GM23338 (cell line): Measurements from ENCODE around the gene NIN. TPM values are rescaled to one million over a fixed set of nuclear protein-coding genes. Genes with fewer than 3 reads are reported as not detected.

ENCODE experiments used
- ATAC-seq: fragments of 200-7000 bp; cut with Tn5 transposase; 3 replicates; pipeline ENCODE4 v1.9.1; 2020
- DNase-seq: peaks from one replicate; pipeline ENCODE4 v3.0.0-alpha.2; 2015; ENCODE audit warnings: low spot score
- H2AFZ ChIP-seq: fragments of 200-600 bp; sonication (generic); 2 replicates; pipeline ENCODE4 v1.8.0; 2016; ENCODE audit warnings: antibody characterized with exemption, mild to moderate bottlenecking, moderate library complexity
- H3F3A ChIP-seq: fragments of 200-600 bp; sonication (generic); replicated peaks from 2 replicates; pipeline ENCODE4 v1.8.0; 2017; ENCODE audit warnings: antibody characterized with exemption, mixed run types, low read depth
- H3K27ac ChIP-seq: fragments of 200-600 bp; sonication (generic); 2 replicates; pipeline ENCODE4 v1.6.1; 2016; ENCODE audit warnings: low read depth
- H3K27me3 ChIP-seq: fragments of 200-600 bp; sonication (generic); 2 replicates; pipeline ENCODE4 v1.8.0; 2016; ENCODE audit warnings: mild to moderate bottlenecking, mixed run types, moderate library complexity; ENCODE audit not compliant: insufficient read depth
- H3K36me3 ChIP-seq: fragments of 200-600 bp; sonication (generic); 2 replicates; pipeline ENCODE4 v1.8.0; 2016; ENCODE audit warnings: mild to moderate bottlenecking; ENCODE audit not compliant: insufficient read depth
- H3K4me1 ChIP-seq: fragments of 200-600 bp; sonication (generic); 2 replicates; pipeline ENCODE4 v1.8.0; 2016; ENCODE audit warnings: mild to moderate bottlenecking, moderate library complexity; ENCODE audit not compliant: insufficient read depth
- H3K4me2 ChIP-seq: fragments of 200-600 bp; sonication (generic); 2 replicates; pipeline ENCODE4 v1.7.1; 2017; ENCODE audit warnings: mixed run types
- H3K4me3 ChIP-seq: fragments of 200-600 bp; sonication (generic); 2 replicates; pipeline ENCODE4 v1.6.1; 2016; ENCODE audit warnings: mixed run types
- H3K79me2 ChIP-seq: fragments of 200-600 bp; sonication (generic); replicated peaks from 2 replicates; pipeline ENCODE4 v1.8.0; 2017; ENCODE audit warnings: mild to moderate bottlenecking; ENCODE audit not compliant: insufficient read depth
- H3K9me2 ChIP-seq: fragments of 200-600 bp; sonication (generic); 2 replicates; pipeline ENCODE4 v1.8.0; 2017; ENCODE audit not compliant: insufficient read depth
- H4K20me1 ChIP-seq: fragments of 200-600 bp; sonication (generic); replicated peaks from 2 replicates; pipeline ENCODE4 v1.8.0; 2017; ENCODE audit warnings: mild to moderate bottlenecking; ENCODE audit not compliant: insufficient read depth
- H3K27ac Mint-ChIP-seq: 2 replicates; pipeline ENCODE4 v1.8.0; 2020; ENCODE audit warnings: inconsistent platforms, mild to moderate bottlenecking, moderate library complexity, mixed read lengths
- H3K27me3 Mint-ChIP-seq: 3 replicates; pipeline ENCODE4 v1.8.0; 2022; ENCODE audit warnings: low read depth, mild to moderate bottlenecking, moderate library complexity, mixed read lengths, inconsistent platforms; ENCODE audit not compliant: insufficient read depth, poor library complexity
- H3K36me3 Mint-ChIP-seq: 3 replicates; pipeline ENCODE4 v1.8.0; 2021; ENCODE audit warnings: low read depth, mild to moderate bottlenecking, inconsistent platforms, moderate library complexity, mixed read lengths
- H3K4me1 Mint-ChIP-seq: 3 replicates; pipeline ENCODE4 v1.8.0; 2020; ENCODE audit warnings: mild to moderate bottlenecking, inconsistent platforms, mixed read lengths
- H3K4me3 Mint-ChIP-seq: 3 replicates; pipeline ENCODE4 v1.8.0; 2021; ENCODE audit warnings: moderate library complexity, mild to moderate bottlenecking, inconsistent platforms, mixed read lengths
- H3K9me3 Mint-ChIP-seq: 3 replicates; pipeline ENCODE4 v1.8.0; 2020; ENCODE audit warnings: moderate library complexity, mild to moderate bottlenecking, inconsistent platforms, mixed read lengths
- CREB1 ChIP-seq: fragments of 250-450 bp; sonication (Bioruptor Pico); IDR thresholded peaks from 2 replicates; pipeline ENCODE4 v1.5.0; 2020; ENCODE audit warnings: low read depth, mild to moderate bottlenecking, moderate library complexity
- ETS1 ChIP-seq: IDR thresholded peaks from 2 replicates; pipeline ENCODE4 v1.6.1; 2016; ENCODE audit warnings: antibody characterized with exemption
- EZH2 ChIP-seq: fragments of 200-600 bp; sonication (generic); IDR thresholded peaks from one replicate; pipeline ENCODE4 v1.8.0; 2017; ENCODE audit warnings: antibody characterized with exemption, mild to moderate bottlenecking, low read depth; ENCODE audit not compliant: unreplicated experiment
- EZH2phosphoT487 ChIP-seq: fragments of 200-600 bp; sonication (generic); IDR thresholded peaks from one replicate; pipeline ENCODE4 v1.8.1; 2018; ENCODE audit warnings: antibody characterized with exemption; ENCODE audit not compliant: unreplicated experiment
- JUNB ChIP-seq: IDR thresholded peaks from one replicate; pipeline ENCODE4 v1.6.1; 2016; ENCODE audit warnings: antibody characterized with exemption; ENCODE audit not compliant: unreplicated experiment
- NANOG ChIP-seq: IDR thresholded peaks from 2 replicates; pipeline ENCODE4 v1.6.1; 2016; ENCODE audit warnings: antibody characterized with exemption, borderline replicate concordance
- POLR2AphosphoS5 ChIP-seq: IDR thresholded peaks from 2 replicates; pipeline ENCODE4 v1.6.1; 2016; ENCODE audit warnings: antibody characterized with exemption, low read depth
- STAT1 ChIP-seq: IDR thresholded peaks from one replicate; pipeline ENCODE4 v1.6.1; 2016; ENCODE audit warnings: antibody characterized with exemption; ENCODE audit not compliant: unreplicated experiment
- ZNF114 ChIP-seq: fragments of 250-450 bp; sonication (Bioruptor Pico); IDR thresholded peaks from 2 replicates; pipeline ENCODE4 v1.5.0; 2020; ENCODE audit warnings: mild to moderate bottlenecking, moderate library complexity
- ZNF331 ChIP-seq: fragments of 250-450 bp; sonication (Bioruptor Pico); IDR thresholded peaks from 2 replicates; pipeline ENCODE4 v1.5.0; 2020; ENCODE audit warnings: low read depth, mild to moderate bottlenecking, moderate library complexity
- polyA plus RNA-seq: library from polyadenylated mRNA; unstranded; fragments of >200 nt; fragmentation: Nextera tagmentation; extraction: Ambion mirVana; gene quantifications from 2 replicates; pipeline ENCODE4 v1.2.1, GENCODE V29; 2016
- total RNA-seq: library from RNA; depleted of rRNA; stranded (reverse); fragments of >200 nt; shearing (Covaris generic); gene quantifications from 2 replicates; pipeline ENCODE4 v1.2.3, GENCODE V29; 2014
- TF ChIP-seq, protein P1 (sequence below), 2 experiments: fragments of 200-600 bp in 1 of 2; sonication (generic) in 1 of 2; conservative IDR thresholded peaks; 2 replicates each; pipeline versions ENCODE4 v1.5.1 to v1.6.1; 2016 to 2017; ENCODE audit warnings: antibody characterized with exemption in 2 of 2, low read depth in 2 of 2, mild to moderate bottlenecking in 2 of 2, moderate library complexity in 1 of 2

The NIN gene
- total and polyA plus RNA-seq, 2 experiments from 2014 or later = 7.4 to 17.4 TPM

DNA sequence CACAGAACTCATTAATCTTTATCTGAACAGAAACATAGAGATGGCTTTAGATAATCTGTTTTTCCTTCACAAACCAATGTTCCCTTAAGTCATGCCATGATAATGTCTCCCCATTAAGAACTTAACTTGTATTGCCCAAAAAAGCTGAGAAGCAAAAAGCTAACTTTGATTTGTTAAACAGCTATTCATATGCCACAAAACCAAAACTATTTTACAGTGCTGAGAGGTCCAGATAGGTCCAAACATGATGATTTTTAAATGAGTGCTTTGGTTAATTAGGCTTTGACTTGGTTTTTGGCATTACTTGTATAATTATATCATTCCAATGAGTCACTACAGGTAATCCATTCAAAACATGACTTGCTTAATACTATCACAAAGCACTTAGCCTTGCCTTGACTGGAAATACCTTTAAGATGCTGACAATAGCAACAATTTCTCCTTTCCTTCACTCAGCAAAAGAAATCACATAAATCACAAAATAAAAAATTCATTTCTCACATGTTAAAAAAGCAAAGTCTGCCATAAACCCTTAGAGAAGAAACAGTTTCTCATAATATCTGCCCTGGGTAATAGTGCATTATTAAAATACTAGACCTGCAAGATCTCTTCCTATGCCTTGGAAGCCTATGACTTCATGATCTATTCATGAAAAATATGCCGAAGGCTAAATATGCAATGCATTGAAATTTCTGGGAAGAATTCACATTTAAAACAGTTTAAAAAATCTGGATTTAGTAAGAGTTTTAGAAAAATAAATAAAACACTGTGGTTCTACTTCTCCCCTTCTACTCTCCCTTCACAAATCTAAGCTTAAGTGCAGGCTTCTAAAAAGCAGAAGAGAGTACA lies 110.8 kb downstream of the NIN start:
- no peak overlapping the region; the same call in 1 of the 2 replicates for H3K27ac Mint-ChIP-seq
- Histone ChIP-seq H3K36me3 (no peaks in the 10 kb centered on the region), H3K4me1 (no peaks in the 10 kb centered on the region), H2AFZ (no peak overlapping the region), H3K4me2 (no peak overlapping the region), H4K20me1 (no peaks in the 10 kb centered on the region), H3F3A (no peaks in the 10 kb centered on the region), H3K79me2 (no peaks in the 10 kb centered on the region), H3K4me3 (no peak overlapping the region), H3K27ac (no peak overlapping the region), H3K27me3 (no peaks in the 10 kb centered on the region), H3K9me2 (no peaks in the 10 kb centered on the region)
- TF ChIP-seq JUNB = no peak
- no peak for TF ChIP-seq POLR2AphosphoS5
- no peak for TF ChIP-seq CREB1
- TF ChIP-seq ZNF331 = no peak
- no peak for TF ChIP-seq ETS1
- no peak for TF ChIP-seq EZH2
- H3K27me3 Mint-ChIP-seq = peaks cover 3% of the 10 kb centered on the region
- H3K4me3 Mint-ChIP-seq = no peak overlapping the region
- H3K9me3 Mint-ChIP-seq = no peaks in the 10 kb centered on the region
- H3K4me1 Mint-ChIP-seq = no peaks in the 10 kb centered on the region
- DNase-seq (no peak), ATAC-seq (no peak)
- H3K36me3 Mint-ChIP-seq = no peaks in the 10 kb centered on the region

DNA sequence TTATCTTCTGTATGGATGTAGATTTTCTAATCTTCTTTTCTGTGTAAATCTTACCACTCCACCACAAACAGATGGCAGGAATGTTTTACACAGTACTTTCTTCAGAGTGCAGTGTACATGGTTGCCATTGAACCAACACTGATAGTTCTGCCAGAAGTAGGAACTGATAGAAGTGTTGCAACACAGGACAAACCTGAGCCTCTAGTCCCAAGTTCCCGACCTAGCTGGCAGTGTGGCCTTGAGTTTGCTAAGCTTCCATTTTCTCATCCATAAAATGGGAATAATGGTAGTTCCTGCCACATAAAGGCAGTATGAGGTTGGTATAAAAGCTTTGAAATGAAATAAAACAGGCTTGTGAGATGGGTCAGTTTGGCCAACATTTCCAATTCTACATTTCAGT lies 112.0 kb downstream of the NIN start:
- Histone ChIP-seq H3K79me2 (no peaks in the 10 kb centered on the region), H3K27me3 (no peaks in the 10 kb centered on the region), H3K36me3 (no peaks in the 10 kb centered on the region), H3K4me1 (no peaks in the 10 kb centered on the region), H2AFZ (no peak overlapping the region), H3K4me3 (no peak overlapping the region), H3K27ac (no peak overlapping the region), H4K20me1 (no peaks in the 10 kb centered on the region), H3F3A (no peaks in the 10 kb centered on the region), H3K9me2 (no peaks in the 10 kb centered on the region), H3K4me2 (no peak overlapping the region)
- Mint-ChIP-seq H3K27ac (no peak overlapping the region), H3K27me3 (peaks cover 3% of the 10 kb centered on the region), H3K36me3 (no peaks in the 10 kb centered on the region), H3K9me3 (no peaks in the 10 kb centered on the region), H3K4me3 (no peak overlapping the region), H3K4me1 (no peaks in the 10 kb centered on the region)
- no peak for DNase-seq
- no peak for ATAC-seq
- TF ChIP-seq EZH2phosphoT487 (no peak), NANOG (no peak), POLR2AphosphoS5 (no peak), ETS1 (no peak), ZNF114 (CRISPR knock-in tag) (no peak), STAT1 (no peak), JUNB (no peak)
- TF ChIP-seq, protein P1, sequence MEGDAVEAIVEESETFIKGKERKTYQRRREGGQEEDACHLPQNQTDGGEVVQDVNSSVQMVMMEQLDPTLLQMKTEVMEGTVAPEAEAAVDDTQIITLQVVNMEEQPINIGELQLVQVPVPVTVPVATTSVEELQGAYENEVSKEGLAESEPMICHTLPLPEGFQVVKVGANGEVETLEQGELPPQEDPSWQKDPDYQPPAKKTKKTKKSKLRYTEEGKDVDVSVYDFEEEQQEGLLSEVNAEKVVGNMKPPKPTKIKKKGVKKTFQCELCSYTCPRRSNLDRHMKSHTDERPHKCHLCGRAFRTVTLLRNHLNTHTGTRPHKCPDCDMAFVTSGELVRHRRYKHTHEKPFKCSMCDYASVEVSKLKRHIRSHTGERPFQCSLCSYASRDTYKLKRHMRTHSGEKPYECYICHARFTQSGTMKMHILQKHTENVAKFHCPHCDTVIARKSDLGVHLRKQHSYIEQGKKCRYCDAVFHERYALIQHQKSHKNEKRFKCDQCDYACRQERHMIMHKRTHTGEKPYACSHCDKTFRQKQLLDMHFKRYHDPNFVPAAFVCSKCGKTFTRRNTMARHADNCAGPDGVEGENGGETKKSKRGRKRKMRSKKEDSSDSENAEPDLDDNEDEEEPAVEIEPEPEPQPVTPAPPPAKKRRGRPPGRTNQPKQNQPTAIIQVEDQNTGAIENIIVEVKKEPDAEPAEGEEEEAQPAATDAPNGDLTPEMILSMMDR (conservative IDR thresholded peaks at IDR 0.05; ENCODE audit: low read depth in 2 of 2) = no peak
